NCI-H1092 treated with DMSO at 0.1 percent for 48 hours (cell line): Measurements from ENCODE around the gene ASIC5.
"Not testable (repeated sequence)": the region's sequence is repeated elsewhere in the genome, so short reads cannot be mapped to it uniquely, and the experiment has no call there.

ENCODE experiments used
- DNase-seq: peaks from one replicate; lab custom pipeline; 2025; lab: John Stamatoyannopoulos, UW

The ASIC5 gene

GRCh38 chr4:155800685-155801343 lies 65.3 kb downstream of the ASIC5 start:
- DNase-seq, result no peak

DNA sequence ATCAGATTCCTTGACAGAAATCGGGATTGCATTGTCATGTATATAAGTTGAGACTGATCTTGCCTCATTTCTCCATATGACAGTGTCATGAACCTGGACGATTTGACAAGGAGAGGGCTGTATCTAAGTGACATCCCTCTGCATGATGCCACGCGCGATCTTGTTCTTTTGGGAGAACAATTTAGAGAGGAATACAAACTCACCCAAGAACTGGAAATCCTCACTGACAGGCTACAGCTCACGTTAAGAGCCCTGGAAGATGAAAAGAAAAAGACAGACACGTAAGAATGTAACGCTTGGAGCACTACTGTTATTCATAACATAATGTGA lies 66.3 kb downstream of the ASIC5 start:
- DNase-seq, result no peak

GRCh38 chr4:155799116-155799793 lies 66.8 kb downstream of the ASIC5 start:
- no peak for DNase-seq

DNA sequence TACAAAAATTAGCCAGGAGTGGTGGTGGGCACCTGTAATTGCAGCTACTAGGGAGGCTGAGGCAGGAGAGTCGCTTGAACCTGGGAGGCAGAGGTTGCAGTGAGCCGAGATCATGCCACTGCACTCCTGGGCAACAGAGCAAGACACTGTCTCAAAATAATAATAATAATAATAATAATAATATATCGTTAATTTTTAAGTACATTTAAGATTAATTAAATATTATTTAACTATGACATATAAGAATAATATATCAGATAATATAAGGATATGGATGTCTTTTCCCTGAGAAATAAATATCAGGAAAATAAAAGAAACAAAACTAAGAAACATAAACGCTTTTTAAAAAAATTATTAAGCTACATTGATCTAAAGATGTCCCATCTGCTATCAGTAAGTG lies 68.5 kb downstream of the ASIC5 start:
- DNase-seq, result not testable (repeated sequence)

DNA sequence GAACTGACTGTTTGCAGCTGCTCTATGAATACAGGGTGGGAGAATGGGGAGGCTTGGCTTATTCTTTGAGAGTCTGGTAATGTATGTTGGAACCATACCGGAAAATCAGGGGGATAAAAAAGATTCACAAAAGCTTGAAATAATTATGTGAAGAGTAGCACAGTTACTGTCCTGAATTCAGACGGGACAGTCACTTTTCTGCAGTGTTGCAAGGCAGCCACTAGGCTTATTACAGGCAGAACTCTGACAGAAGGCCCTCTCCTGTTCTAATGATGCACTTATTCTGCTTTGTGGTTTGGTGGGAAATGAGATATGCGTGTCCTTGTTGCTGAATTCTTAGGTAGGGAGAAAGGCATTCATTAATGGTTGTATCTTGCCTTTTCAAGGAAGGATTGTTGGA lies 70.1 kb downstream of the ASIC5 start:
- no peak for DNase-seq

GRCh38 chr4:155794589-155795236 lies 71.4 kb downstream of the ASIC5 start:
- no peak for DNase-seq

DNA sequence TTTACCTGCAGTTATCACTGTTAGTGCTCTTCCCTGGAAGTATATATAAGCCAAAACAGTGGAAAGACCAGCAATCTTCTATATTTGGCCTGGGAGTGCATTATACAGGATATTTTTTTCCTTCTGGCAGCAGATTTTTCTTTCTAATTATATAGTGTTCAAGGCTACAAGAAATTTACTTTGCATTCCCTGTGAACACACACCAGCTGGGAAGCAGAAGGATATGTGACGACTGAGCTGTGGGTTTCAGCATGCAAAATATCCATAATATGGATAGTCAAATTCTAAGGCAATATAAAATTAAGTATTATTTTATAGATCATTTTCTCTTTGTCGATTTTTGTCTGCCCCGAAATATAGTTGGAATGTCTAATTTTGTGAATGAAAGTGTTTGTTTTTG lies 76.1 kb downstream of the ASIC5 start:
- no peak for DNase-seq

DNA sequence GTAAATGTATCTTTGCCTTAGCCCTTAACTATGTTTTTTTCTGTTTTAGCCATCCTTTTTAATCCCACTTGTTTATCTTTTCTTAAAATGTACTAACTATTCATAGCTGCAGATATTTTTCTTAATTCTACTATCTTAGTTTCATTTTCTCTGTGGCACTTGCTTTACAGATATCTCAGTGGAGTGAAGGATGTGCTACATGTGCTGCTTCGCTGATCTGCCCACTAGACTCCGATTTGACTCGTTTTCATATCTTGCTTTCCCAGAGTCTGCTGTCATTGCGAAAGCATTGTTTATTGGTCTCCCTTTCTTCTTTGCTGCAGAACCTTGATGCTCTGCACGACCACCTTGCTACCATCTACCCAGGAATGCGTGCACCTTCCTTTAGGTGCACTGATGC lies 76.7 kb downstream of the ASIC5 start:
- no peak for DNase-seq

DNA sequence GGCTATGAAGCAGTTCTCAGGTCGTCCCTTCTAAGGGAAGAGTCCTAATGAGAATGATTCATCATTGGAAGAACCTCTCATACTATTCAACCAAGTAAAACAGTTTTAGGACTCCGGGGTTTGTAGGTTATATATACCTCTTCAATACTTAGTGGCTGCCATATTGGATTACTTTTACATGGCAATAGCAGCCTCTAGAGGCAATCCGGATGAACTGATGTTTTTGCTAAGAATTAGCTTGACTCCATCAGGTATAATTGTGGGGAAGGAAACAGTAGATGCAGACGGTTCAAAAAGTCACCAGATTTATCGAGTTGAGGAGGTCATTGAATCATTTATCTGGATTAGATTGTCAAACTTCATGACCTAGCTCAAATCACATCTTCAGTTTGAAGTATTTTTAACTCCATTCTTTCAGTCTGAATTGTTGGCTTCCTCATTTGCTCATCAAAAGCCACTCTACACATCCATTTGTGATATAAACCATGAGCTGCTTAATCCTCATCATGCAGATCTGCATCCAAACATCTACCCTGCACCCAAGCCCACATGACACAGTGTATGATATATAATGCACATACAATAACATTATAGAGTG lies 78.9 kb downstream of the ASIC5 start:
- DNase-seq, result peak; percentile 43

GRCh38 chr4:155785828-155786227 lies 80.2 kb downstream of the ASIC5 start:
- DNase-seq, result no peak

- DNase-seq, result no peak
Observed at GRCh38 chr4:155784637-155785036, 81.4 kb downstream of the ASIC5 start.

- no peak for DNase-seq
Observed at GRCh38 chr4:155781249-155781831, 84.7 kb downstream of the ASIC5 start.

DNA sequence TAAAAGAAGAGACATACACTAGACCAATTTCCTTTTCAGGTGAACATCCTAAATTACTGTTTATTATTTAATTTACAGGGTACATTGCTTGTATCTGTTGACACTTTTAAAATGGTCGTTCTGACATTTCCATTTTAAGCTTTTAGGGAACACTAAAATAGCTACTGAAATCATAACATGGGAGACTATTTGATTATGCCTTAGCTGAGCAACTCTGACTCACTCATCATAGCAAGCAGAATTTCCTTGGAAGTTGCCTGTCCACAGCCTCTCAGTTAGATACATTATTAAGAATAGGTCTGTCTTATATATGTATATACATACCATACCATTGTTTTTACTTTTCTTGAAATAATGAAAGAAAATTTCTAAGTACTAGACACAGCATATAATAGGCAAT lies 85.3 kb downstream of the ASIC5 start:
- no peak for DNase-seq
